ENCODE measurements around the gene MNAT1.
"Not testable (repeated sequence)": the region's sequence is repeated elsewhere in the genome, so short reads cannot be mapped to it uniquely, and the experiment has no call there.

Gene MNAT1

DNA sequence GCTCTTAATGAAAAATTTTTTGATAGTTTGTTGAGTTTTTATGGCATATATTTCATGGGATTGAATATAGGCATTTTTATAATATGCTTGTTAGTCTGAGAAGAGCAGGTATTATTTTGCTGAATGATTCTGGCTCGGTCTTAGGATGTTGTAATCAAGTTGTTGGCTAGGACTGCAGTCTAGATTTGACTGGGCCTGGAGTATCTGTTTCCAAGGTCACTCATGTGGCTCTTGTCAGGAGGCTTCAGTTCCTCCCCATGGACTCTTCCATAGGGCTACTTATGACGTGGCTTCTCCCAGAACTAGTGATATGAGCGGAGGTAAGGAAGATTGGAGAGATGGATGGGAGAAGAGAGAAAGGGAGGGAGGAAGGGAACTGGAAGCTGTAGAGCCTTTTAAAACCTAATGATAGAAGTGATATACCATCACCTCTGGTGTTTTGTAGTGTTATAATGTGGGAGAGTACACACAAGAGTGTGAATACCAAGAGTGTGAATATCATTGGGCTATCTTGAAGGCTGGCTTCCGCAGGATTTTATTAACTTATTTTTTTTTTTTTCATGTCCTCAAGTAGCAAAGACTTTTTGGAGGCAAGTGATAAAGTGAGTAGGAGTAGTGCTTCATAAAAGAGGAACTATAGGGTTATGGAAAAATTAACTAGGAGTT lies 4.4 kb downstream of the MNAT1 start:
- DNase-seq (ENCODE audit: low read depth) = no peak

GRCh38 chr14:60744566-60744965 lies 10.0 kb downstream of the MNAT1 start:
- no peak for DNase-seq (ENCODE audit: low read depth)

- DNase-seq (ENCODE audit: low read depth) = no peak
Observed at GRCh38 chr14:60753264-60754119, 18.9 kb downstream of the MNAT1 start.

GRCh38 chr14:60756847-60757246 lies 22.3 kb downstream of the MNAT1 start:
- peak; percentile 11 for DNase-seq (ENCODE audit: low read depth)

- DNase-seq (ENCODE audit: low read depth) = peak; percentile 92
Observed at GRCh38 chr14:60757567-60758002, 23.0 kb downstream of the MNAT1 start.

DNA sequence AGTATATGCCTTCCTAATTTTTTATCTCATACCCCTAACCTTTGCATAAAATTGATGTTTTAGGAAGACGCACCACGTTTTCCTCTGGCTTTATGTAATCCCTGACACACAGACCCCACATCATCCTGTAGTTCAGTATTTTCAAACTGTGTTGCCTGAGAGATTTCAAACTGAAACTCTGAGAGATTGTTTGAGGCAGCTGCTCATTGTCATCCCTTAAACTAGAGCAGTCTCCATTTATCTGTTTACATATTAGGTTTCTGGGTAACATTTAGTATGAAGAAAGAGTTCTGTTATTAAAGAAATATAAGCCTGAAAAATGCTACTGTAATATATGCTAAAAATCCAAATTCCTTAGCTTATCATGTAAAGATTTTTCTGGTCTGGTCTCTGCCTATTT lies 24.3 kb downstream of the MNAT1 start:
- no peak for DNase-seq (ENCODE audit: low read depth)

DNA sequence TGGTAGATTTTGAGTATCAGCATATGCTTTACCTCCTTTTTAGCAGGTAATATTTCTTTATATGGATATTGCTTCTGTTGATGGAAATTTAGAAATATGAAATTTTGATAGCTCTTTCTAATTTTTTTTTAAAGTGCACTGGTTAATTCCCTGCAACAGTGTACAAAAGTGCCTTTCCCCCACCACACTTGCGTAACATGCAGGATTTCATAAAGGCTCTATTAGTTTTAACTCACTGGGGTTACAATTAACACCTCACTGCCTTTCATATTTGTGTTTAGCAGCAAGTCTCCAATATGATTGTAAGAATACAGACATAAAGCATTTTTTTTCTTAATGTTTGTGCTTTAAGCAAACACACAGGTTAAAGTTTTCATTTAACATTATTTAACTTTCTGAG lies 25.6 kb downstream of the MNAT1 start:
- DNase-seq (ENCODE audit: low read depth) = no peak

DNA sequence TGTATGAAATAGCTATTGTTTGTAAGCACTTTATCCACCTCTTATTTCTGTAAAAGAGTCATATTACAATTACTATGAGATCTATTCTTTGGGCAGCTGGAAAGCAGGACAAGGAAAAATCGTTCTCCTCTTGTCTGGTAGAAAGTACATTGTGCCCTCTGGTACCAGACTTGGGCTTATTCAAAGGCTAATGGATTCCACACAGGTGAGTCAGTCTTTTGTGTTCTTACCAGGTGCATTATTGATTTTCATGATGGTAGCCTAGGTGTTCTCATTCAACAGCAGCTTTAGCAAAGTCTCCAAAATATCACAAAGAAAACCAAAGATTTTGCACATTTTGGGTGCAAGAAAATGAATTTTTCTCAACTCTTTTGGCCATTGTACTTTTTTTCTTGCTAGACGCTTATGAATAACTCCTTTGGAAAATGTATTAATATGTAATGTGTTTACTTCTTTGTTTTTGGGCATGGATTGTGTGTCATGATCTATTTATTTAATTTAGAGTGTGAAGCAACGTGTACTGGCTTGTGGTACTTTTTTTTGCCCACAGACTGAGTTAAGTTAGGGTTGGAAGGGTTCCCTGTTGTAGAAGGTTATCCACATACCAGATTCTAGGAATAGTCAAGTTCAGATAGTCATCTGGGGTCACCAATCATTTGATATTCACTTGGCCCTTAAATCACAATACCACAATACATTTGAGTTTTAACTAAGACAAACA lies 26.2 kb downstream of the MNAT1 start:
- no peak for DNase-seq (ENCODE audit: low read depth)

GRCh38 chr14:60768602-60769001 lies 34.0 kb downstream of the MNAT1 start:
- DNase-seq (ENCODE audit: low read depth) = peak; percentile 69

DNA sequence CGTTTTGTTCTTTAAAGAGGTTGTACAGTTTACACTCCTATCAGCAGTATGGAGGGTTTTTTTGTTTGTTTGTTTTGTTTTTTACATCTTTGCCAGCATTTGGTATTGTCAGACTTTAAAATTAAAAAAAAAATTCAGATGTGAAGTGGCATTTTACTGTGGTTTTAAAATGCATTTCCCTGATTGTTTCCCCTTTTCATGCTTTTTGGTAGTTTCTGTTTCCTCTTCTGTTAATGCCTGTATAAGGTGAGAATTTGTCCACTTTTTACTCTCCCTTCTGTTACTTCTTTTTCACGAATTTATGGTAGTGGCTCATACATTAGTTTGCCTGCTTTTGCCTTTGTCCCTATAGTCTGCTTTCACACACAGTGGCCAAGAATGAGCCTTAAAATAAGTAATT lies 36.6 kb downstream of the MNAT1 start:
- DNase-seq (ENCODE audit: low read depth) = no peak

GRCh38 chr14:60773558-60773957 lies 39.0 kb downstream of the MNAT1 start:
- no peak for DNase-seq (ENCODE audit: low read depth)

DNA sequence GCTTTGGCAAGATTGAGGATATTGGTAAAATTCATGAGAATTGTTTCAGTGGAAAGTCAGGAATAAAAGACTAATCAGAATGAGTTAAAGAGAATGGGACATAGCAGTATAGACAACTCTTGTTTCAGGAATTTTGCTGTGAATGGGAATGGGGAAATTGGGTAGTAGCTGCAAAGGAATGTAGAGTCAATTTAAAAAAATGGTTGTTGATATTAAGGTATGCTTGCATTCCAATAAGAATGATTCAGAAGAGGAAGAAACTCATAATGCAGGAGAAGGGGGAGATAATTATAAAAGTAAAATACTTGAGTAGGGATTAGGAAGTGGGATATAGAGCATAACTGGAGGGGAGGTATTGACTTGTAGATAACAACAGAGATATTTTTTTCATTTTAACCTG lies 40.7 kb downstream of the MNAT1 start:
- peak; percentile 90 for DNase-seq (ENCODE audit: low read depth)

GRCh38 chr14:60777856-60778578 lies 43.5 kb downstream of the MNAT1 start:
- DNase-seq (ENCODE audit: low read depth) = peak; percentile 94

DNA sequence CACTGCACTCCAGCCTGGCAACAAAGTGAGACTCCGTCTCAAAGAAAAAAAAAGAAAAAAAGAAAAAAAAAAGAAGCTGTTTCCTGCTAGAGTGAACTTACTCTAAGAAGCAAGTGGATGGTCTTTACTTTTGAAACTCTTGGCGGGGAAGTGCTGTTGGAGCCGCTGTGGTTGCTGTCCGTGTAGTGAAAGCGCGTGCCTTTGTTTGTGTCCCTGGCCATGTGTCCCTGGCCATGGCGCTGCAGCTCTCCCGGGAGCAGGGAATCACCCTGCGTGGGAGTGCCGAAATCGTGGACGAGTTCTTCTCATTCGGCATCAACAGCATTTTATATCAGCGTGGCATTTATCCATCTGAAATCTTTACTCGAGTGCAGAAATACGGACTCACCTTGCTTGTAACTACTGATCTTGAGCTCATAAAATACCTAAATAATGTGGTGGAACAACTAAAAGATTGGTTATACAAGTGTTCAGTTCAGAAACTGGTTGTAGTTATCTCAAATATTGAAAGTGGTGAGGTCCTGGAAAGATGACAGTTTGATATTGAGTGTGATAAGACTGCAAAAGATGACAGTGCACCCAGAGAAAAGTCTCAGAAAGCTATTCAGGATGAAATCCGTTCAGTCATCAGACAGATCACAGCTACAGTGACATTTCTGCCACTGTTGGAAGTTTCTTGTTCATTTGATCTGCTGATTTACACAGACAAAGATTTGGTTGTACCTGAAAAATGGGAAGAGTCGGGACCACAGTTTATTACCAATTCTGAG lies 45.4 kb downstream of the MNAT1 start:
- DNase-seq (ENCODE audit: low read depth) = not testable (repeated sequence)

DNA sequence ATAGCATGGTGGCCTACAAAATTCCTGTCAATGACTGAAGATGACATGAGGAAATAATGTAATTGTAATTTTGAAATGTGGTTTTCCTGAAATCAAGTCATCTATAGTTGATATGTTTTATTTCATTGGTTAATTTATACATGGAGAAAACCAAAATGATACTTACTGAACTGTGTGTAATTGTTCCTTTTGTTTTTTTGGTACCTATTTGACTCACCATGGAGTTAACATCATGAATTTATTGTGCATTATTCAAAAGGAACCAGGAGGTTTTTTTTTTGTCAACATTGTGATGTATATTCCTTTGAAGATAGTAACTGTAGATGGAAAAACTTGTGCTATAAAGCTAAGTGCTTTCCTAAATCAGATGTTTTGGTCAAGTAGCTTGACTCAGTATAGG lies 46.0 kb downstream of the MNAT1 start:
- not testable (repeated sequence) for DNase-seq (ENCODE audit: low read depth)

- no peak for DNase-seq (ENCODE audit: low read depth)
Observed at GRCh38 chr14:60786905-60787304, 52.3 kb downstream of the MNAT1 start.

- no peak for DNase-seq (ENCODE audit: low read depth)
Observed at GRCh38 chr14:60789656-60790055, 55.1 kb downstream of the MNAT1 start.

DNA sequence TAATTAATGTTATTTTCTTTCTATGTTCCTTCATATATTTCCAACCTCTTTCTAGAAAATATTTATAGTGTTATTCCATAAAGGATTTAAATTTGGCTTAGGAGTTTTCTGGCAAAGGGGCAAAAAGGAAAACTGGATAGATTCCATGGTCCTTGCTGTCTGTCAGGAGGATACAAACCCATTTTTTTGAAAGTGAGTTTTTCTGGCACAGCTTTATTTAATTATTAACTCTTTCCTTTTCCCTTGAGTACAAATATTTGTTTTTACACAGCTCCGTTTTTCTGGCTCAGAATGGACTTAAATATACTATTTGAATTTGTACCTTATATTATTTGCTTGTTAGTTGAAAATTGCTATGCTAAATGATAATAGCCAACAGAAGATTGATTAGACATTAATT lies 56.3 kb downstream of the MNAT1 start:
- no peak for DNase-seq (ENCODE audit: low read depth)

DNA sequence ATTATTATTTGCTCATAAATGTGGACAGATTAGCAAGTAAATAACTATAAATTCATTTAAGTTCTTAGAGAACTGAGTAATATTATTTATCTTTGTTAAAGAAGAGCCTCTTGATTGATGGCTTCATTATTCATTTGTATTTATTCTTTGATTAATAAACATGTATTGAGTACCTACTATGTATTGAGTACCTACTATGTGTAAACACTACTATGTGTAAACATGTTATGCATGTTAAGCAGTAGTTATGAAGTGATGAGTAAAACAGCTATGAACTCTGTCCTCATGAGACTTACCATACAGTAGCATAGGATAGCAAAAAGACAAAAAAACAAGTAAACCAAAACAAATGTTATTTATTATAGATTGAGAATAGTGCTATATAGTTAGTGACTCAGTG lies 61.9 kb downstream of the MNAT1 start:
- DNase-seq (ENCODE audit: low read depth) = no peak

- DNase-seq (ENCODE audit: low read depth) = no peak
Observed at GRCh38 chr14:60800409-60800808, 65.8 kb downstream of the MNAT1 start.

GRCh38 chr14:60803871-60804270 lies 69.3 kb downstream of the MNAT1 start:
- DNase-seq (ENCODE audit: low read depth) = no peak
